ENCODE data around the gene ORC1.

DNA sequence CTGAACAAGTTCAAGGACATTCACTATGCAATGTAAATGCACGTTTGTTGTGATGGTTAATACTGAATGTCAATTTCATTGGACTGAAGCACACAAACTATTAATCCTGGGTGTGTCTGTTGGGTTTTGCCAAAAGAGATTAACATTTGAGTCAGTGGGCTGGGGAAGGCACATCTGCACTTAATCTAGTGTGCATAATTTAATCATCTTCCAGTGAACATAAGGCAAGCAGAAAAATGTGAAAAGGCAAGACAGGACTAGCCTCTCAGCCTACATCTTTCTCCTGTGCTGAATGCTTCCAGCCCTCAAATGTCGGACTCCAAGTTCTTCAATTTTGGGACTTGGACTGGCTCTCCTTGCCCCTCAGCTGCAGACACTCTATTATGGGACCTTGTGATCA is 40.2 kb upstream of the ORC1 start:
- TF ChIP-seq, protein P1, sequence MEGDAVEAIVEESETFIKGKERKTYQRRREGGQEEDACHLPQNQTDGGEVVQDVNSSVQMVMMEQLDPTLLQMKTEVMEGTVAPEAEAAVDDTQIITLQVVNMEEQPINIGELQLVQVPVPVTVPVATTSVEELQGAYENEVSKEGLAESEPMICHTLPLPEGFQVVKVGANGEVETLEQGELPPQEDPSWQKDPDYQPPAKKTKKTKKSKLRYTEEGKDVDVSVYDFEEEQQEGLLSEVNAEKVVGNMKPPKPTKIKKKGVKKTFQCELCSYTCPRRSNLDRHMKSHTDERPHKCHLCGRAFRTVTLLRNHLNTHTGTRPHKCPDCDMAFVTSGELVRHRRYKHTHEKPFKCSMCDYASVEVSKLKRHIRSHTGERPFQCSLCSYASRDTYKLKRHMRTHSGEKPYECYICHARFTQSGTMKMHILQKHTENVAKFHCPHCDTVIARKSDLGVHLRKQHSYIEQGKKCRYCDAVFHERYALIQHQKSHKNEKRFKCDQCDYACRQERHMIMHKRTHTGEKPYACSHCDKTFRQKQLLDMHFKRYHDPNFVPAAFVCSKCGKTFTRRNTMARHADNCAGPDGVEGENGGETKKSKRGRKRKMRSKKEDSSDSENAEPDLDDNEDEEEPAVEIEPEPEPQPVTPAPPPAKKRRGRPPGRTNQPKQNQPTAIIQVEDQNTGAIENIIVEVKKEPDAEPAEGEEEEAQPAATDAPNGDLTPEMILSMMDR (IDR thresholded peaks at IDR 0.05), result no peak
- no peak for TF ChIP-seq NR1H2 (CRISPR knock-in tag; IDR thresholded peaks at IDR 0.05)
- TF ChIP-seq, protein P2, sequence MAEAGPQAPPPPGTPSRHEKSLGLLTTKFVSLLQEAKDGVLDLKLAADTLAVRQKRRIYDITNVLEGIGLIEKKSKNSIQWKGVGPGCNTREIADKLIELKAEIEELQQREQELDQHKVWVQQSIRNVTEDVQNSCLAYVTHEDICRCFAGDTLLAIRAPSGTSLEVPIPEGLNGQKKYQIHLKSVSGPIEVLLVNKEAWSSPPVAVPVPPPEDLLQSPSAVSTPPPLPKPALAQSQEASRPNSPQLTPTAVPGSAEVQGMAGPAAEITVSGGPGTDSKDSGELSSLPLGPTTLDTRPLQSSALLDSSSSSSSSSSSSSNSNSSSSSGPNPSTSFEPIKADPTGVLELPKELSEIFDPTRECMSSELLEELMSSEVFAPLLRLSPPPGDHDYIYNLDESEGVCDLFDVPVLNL (CRISPR knock-in tag; IDR thresholded peaks at IDR 0.05; ENCODE audit: borderline replicate concordance, low read depth), result no peak
- TF ChIP-seq, protein P3, sequence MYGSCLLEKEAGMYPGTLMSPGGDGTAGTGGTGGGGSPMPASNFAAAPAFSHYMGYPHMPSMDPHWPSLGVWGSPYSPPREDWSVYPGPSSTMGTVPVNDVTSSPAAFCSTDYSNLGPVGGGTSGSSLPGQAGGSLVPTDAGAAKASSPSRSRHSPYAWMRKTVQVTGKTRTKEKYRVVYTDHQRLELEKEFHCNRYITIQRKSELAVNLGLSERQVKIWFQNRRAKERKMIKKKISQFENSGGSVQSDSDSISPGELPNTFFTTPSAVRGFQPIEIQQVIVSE (CRISPR knock-in tag; IDR thresholded peaks at IDR 0.05; ENCODE audit: borderline replicate concordance), result no peak
- TF ChIP-seq NFE2L1 (CRISPR knock-in tag; IDR thresholded peaks at IDR 0.05), result no peak
- TF ChIP-seq NFYB (CRISPR knock-in tag; conservative IDR thresholded peaks at IDR 0.05; ENCODE audit: low read depth), result no peak

All from WTC11 (cell line).